Measurements from ENCODE around the gene ELMO1.

ELMO1 gene

GRCh38 chr7:37483627-37484026 lies 35.0 kb upstream of the ELMO1 start:
- DNase-seq (ENCODE audit: insufficient read length) (no peak), FAIRE-seq (no peak)
- TF ChIP-seq TAF1 (IDR thresholded peaks at IDR 0.05; ENCODE audit: borderline replicate concordance, low read depth, low read length) (no peak), POLR2A (IDR thresholded peaks at IDR 0.05; ENCODE audit: low read depth, low read length) (no peak), POLR2AphosphoS5 (IDR thresholded peaks at IDR 0.05; ENCODE audit: low read depth, low read length) (no peak)

GRCh38 chr7:37482953-37483352 lies 34.3 kb upstream of the ELMO1 start:
- TF ChIP-seq POLR2AphosphoS5 (IDR thresholded peaks at IDR 0.05; ENCODE audit: low read depth, low read length): no peak
- no peak for TF ChIP-seq POLR2A (IDR thresholded peaks at IDR 0.05; ENCODE audit: low read depth, low read length)
- no peak for TF ChIP-seq TAF1 (IDR thresholded peaks at IDR 0.05; ENCODE audit: borderline replicate concordance, low read depth, low read length)
- DNase-seq (ENCODE audit: insufficient read length): no peak

GRCh38 chr7:37482505-37482904 lies 33.8 kb upstream of the ELMO1 start:
- TF ChIP-seq TAF1 (IDR thresholded peaks at IDR 0.05; ENCODE audit: borderline replicate concordance, low read depth, low read length): no peak
- no peak for TF ChIP-seq POLR2AphosphoS5 (IDR thresholded peaks at IDR 0.05; ENCODE audit: low read depth, low read length)
- TF ChIP-seq POLR2A (IDR thresholded peaks at IDR 0.05; ENCODE audit: low read depth, low read length): no peak
- no peak for DNase-seq (ENCODE audit: insufficient read length)
- FAIRE-seq: no peak

More at GRCh38 chr7:37482953-37483352, 34.3 kb upstream of the ELMO1 start:
- FAIRE-seq: no peak

DNA sequence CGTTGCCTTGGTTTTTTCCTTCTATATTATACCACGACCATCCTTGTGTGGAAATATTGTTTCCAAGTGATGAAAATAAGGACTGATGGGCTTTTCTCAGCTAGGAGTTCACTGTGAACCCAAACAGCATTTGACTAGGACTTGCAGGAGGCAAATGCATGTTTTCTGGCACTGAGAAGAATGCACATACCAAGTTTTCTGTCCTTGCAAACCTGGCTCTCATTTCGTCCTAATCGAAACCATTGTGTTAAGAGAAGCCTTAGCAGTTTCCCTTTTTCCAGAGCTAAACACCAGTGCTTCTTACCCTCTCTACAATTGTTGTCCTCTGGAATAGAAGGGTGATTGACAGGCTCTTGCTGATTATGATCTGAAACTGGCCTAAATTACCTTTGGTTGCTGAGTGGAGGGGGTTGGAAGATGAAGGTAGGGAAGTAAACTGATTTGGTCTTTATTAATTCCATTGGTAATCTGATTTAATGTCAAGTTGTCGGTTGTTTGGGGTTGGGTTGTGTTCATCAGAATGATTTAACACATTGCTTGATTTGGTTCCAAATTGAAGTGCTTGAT lies 33.1 kb upstream of the ELMO1 start:
- FAIRE-seq (no peak), DNase-seq (ENCODE audit: insufficient read length) (no peak)
- TF ChIP-seq TAF1 (IDR thresholded peaks at IDR 0.05; ENCODE audit: borderline replicate concordance, low read depth, low read length) (no peak), POLR2AphosphoS5 (IDR thresholded peaks at IDR 0.05; ENCODE audit: low read depth, low read length) (no peak), POLR2A (IDR thresholded peaks at IDR 0.05; ENCODE audit: low read depth, low read length) (no peak)

DNA sequence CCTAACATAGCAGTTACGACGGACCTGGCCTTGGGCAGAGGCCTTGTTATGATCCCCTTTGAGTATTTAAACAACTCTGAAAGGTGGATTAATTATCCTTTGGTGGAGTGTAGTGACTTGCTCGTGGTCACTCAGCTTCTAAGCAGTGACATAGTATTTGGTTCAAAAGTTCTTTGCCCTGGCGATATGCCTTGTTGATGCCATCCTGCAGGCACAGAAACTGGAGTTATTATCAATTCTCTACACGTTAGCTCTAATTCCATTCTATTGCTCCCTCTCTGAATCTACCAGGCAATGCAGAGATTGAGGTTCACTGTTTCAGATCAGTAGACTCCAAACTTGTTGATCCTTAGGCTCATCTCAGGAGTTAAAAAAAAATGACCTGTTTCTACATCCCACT lies 32.5 kb upstream of the ELMO1 start:
- FAIRE-seq (no peak), DNase-seq (ENCODE audit: insufficient read length) (no peak)
- no peak for TF ChIP-seq TAF1 (IDR thresholded peaks at IDR 0.05; ENCODE audit: borderline replicate concordance, low read depth, low read length)
- TF ChIP-seq POLR2A (IDR thresholded peaks at IDR 0.05; ENCODE audit: low read depth, low read length): no peak
- no peak for TF ChIP-seq POLR2AphosphoS5 (IDR thresholded peaks at IDR 0.05; ENCODE audit: low read depth, low read length)

DNA sequence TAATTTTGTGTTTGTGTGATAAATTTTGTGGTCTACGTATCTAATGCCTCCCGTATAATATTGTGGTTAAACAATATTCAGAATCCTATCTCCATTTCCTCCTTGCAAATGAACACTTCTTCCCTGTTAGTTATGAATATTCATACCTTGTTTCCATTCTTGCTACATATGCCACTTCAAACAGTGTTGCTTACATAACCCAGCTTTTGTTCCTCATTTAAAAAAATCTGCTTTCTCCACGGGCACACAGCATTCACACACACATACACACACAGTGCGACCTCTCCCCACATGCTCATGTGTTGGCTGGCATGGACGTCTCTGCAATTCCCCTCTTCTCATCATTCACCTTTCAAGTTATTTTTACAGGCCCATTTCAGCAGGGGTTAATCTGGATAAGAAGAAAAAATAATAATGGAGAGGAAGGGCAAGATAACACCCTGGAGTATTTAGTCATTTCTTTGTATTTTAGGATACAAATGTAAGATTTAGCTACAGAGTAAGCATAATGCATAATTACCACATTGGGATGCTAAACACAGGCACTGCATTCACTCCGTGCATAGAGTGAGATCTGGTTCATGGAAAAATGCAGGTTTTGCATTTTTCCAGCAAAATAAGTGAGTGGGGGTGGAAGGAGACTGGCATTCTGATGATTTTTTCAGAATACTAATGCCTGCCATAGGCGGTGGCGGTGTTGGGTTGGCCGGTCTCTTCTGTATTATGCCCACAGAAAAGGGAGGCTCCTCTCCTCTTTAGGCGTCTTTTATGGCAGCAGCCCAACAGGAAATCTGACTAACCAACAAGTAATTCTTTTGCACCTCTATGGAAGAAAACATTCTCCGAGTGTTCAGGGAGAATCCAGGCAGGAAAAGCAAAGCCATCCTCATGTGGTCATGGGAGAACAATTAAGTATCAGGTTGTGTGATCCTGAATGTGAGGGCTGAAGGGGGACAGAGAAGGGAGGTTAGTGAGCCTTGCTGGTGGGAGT lies 31.7 kb upstream of the ELMO1 start:
- DNase-seq (ENCODE audit: insufficient read length): no peak
- no peak for TF ChIP-seq POLR2A (IDR thresholded peaks at IDR 0.05; ENCODE audit: low read depth, low read length)
- TF ChIP-seq TAF1 (IDR thresholded peaks at IDR 0.05; ENCODE audit: borderline replicate concordance, low read depth, low read length): no peak
- TF ChIP-seq POLR2AphosphoS5 (IDR thresholded peaks at IDR 0.05; ENCODE audit: low read depth, low read length): no peak
- FAIRE-seq: no peak

DNA sequence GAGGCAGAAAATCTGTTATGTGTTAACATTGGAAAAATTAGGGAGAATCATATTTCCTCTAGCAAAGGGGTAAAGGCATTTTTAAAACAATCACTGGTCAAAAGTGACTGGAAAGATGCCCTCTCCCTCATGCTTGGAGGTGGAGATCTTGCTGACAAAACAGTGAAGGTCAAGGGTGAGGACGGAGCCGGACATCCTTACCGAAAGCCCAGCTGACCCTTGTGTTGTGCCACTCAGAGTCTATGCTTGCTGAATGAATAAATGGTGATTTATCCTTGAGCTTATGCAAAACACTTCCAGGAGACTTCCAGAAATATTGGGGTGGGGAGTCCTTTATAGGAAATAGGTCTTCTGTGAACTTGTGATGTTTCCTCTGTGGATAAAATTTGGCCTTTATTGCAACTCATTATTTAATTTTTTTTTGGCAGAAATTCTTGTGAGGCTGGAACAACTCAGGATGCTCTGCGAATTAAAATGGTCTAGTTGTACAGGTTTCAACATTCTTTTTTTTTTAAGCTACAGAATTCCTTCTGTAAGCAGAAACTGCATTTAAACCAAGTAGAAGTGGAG lies 28.3 kb upstream of the ELMO1 start:
- TF ChIP-seq POLR2AphosphoS5 (IDR thresholded peaks at IDR 0.05; ENCODE audit: low read depth, low read length) (no peak), POLR2A (IDR thresholded peaks at IDR 0.05; ENCODE audit: low read depth, low read length) (no peak), TAF1 (IDR thresholded peaks at IDR 0.05; ENCODE audit: borderline replicate concordance, low read depth, low read length) (no peak)
- no peak for FAIRE-seq
- no peak for DNase-seq (ENCODE audit: insufficient read length)

GRCh38 chr7:37476428-37476827 lies 27.8 kb upstream of the ELMO1 start:
- TF ChIP-seq TAF1 (IDR thresholded peaks at IDR 0.05; ENCODE audit: borderline replicate concordance, low read depth, low read length): no peak
- TF ChIP-seq POLR2A (IDR thresholded peaks at IDR 0.05; ENCODE audit: low read depth, low read length): no peak
- FAIRE-seq (no peak), DNase-seq (ENCODE audit: insufficient read length) (no peak)

DNA sequence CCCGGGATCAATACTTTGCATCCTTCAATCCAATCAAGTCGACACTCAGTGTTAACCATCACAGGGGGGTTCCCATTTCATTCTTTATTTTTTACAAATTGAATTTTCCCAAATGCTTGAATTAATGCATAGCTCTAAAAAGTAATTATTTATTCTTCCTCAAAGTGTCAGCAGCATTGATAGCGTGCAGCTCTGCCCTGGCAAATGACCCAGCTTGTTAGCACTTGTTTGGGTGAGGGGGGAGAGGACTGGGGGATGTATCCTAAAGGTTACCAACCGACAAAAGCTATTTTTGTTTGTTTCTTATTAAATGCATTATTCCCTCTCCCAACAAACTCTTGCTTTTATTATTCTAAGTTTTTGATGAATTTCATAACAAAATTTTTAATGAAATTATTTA lies 27.0 kb upstream of the ELMO1 start:
- DNase-seq (ENCODE audit: insufficient read length): no peak
- no peak for FAIRE-seq
- TF ChIP-seq TAF1 (IDR thresholded peaks at IDR 0.05; ENCODE audit: borderline replicate concordance, low read depth, low read length) (no peak), POLR2A (IDR thresholded peaks at IDR 0.05; ENCODE audit: low read depth, low read length) (no peak), POLR2AphosphoS5 (IDR thresholded peaks at IDR 0.05; ENCODE audit: low read depth, low read length) (no peak)

DNA sequence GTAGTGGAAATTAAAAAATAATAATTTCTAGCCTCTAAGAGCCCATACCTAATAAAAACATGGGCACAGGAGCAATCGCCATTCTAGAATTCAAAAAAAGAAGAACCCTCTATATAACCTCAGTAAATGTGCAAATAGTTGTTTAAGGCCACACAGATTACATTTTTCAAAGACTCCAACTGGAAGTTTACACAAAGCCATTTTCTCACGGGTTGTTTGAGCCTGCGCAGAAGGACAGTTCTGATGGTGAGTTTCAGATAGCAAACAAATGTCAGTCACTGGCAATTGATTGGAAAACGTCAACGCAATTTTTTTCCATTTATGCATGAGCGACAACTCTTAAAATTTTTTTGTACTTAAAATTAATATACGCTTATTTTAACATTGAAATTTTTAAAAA lies 23.0 kb upstream of the ELMO1 start:
- no peak for DNase-seq (ENCODE audit: insufficient read length)
- no peak for FAIRE-seq
- TF ChIP-seq POLR2A (IDR thresholded peaks at IDR 0.05; ENCODE audit: low read depth, low read length): no peak
- no peak for TF ChIP-seq TAF1 (IDR thresholded peaks at IDR 0.05; ENCODE audit: borderline replicate concordance, low read depth, low read length)
- TF ChIP-seq POLR2AphosphoS5 (IDR thresholded peaks at IDR 0.05; ENCODE audit: low read depth, low read length): no peak

DNA sequence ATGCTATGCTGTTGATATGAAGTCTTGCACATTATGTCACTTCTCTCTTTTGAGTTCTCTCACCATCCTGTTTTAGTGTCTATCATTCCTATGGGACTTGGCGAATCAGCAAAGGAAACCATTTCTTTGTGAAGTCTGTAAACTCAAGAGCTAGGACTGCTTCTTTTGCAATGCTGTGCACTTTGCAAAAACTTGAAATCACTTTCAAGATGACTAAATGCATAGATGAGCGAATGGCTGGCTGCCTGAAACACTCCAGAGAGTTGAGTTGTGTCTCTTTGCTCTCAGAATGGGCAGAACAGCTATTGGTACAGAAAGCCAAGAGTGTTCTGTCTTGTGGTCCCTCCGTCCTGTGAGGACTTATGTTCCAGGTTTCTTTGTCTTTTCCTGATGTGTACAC lies 18.3 kb upstream of the ELMO1 start:
- FAIRE-seq (peak; percentile 88), DNase-seq (ENCODE audit: insufficient read length) (peak; percentile 13)
- TF ChIP-seq TAF1 (IDR thresholded peaks at IDR 0.05; ENCODE audit: borderline replicate concordance, low read depth, low read length) (no peak), POLR2A (IDR thresholded peaks at IDR 0.05; ENCODE audit: low read depth, low read length) (no peak), POLR2AphosphoS5 (IDR thresholded peaks at IDR 0.05; ENCODE audit: low read depth, low read length) (no peak)

Data from GM12892 (cell line).